H1 (cell line): ENCODE data around the gene CDC42EP5. TPM values are rescaled to one million over a fixed set of nuclear protein-coding genes. Genes with fewer than 3 reads are reported as not detected.
A peak's percentile ranks its signal among the peaks of the same experiment; 100 is the strongest.
"Not testable (repeated sequence)": the region's sequence is repeated elsewhere in the genome, so short reads cannot be mapped to it uniquely, and the experiment has no call there.

Experiments
- CTCF ChIA-PET: fragments of 300-600 bp; sonication (Branson Sonifier 250); formaldehyde crosslinking; loops from one replicate; lab custom pipeline; 2021; ENCODE audit not compliant: partially characterized antibody; lab: Charles Lee
- POLR2A ChIA-PET: fragments of 300-600 bp; sonication (Branson Sonifier 250); formaldehyde crosslinking; loops from one replicate; lab custom pipeline; 2021; ENCODE audit warnings: inconsistent platforms; ENCODE audit not compliant: partially characterized antibody; lab: Charles Lee
- DNase-seq, 2 experiments: peaks; one replicate each; pipeline versions ENCODE4 v3.0.0 to v3.0.0-alpha.2; 2010 to 2022; ENCODE audit warnings: low spot score in 2 of 2, low read depth in 1 of 2, mixed read lengths in 1 of 2
- FAIRE-seq: peaks from 2 replicates; lab custom pipeline; 2011; peaks lifted over from hg19 to GRCh38; lab: Jason Lieb, UNC
- H2AFZ ChIP-seq: 2 replicates; pipeline ENCODE4 v1.8.1; 2012; ENCODE audit warnings: low read length, inconsistent platforms
- H2AK5ac ChIP-seq: 2 replicates; pipeline ENCODE4 v1.6.1; 2013; ENCODE audit warnings: low read depth, low read length
- H2BK120ac ChIP-seq: replicated peaks from 2 replicates; pipeline ENCODE3; 2013; ENCODE audit warnings: low read depth, low read length, inconsistent platforms
- H2BK12ac ChIP-seq: 2 replicates; pipeline ENCODE4 v1.6.1; 2013; ENCODE audit warnings: low read depth, low read length
- H2BK15ac ChIP-seq: 2 replicates; pipeline ENCODE4 v1.6.1; 2013; ENCODE audit warnings: low read length
- H2BK20ac ChIP-seq: 2 replicates; pipeline ENCODE4 v1.6.1; 2013; ENCODE audit warnings: low read length
- H2BK5ac ChIP-seq: 2 replicates; pipeline ENCODE4 v1.6.1; 2013; ENCODE audit warnings: low read depth, low read length
- H3K14ac ChIP-seq: 2 replicates; pipeline ENCODE4 v1.6.1; 2013; ENCODE audit warnings: inconsistent platforms; ENCODE audit not compliant: insufficient read length
- H3K18ac ChIP-seq: 2 replicates; pipeline ENCODE4 v1.6.1; 2013; ENCODE audit warnings: low read length; ENCODE audit errors: extremely low read depth
- H3K23ac ChIP-seq: 2 replicates; pipeline ENCODE4 v1.6.1; 2013; ENCODE audit warnings: inconsistent platforms; ENCODE audit not compliant: insufficient read length
- H3K23me2 ChIP-seq: 2 replicates; pipeline ENCODE4 v1.6.1; 2013; ENCODE audit warnings: low read depth, low read length
- H3K27ac ChIP-seq: 2 replicates; pipeline ENCODE4 v1.6.1; 2011; ENCODE audit warnings: low read depth, low read length, inconsistent platforms
- H3K27me3 ChIP-seq, 4 experiments: replicated peaks in 1 of 4; 1 replicate in 1 of 4; 2 replicates in 3 of 4; pipeline versions ENCODE4 v1.6.1 to v1.8.1; 2011 to 2013; ENCODE audit warnings: low read length in 3 of 4, mild to moderate bottlenecking in 3 of 4, inconsistent platforms in 2 of 4, mixed read lengths in 2 of 4, moderate library complexity in 1 of 4; ENCODE audit not compliant: control insufficient read depth in 3 of 4, insufficient read depth in 3 of 4; ENCODE audit errors: extremely low read depth in 1 of 4
- H3K36me3 ChIP-seq, 4 experiments: 2 replicates each; pipeline versions ENCODE4 v1.6.1 to v1.8.1; 2011 to 2013; ENCODE audit warnings: mild to moderate bottlenecking in 4 of 4, low read length in 3 of 4, moderate library complexity in 2 of 4, control low read depth in 1 of 4, inconsistent platforms in 1 of 4; ENCODE audit not compliant: insufficient read depth in 4 of 4, control insufficient read depth in 2 of 4
- H3K4ac ChIP-seq: replicated peaks from 2 replicates; pipeline ENCODE3; 2013; ENCODE audit warnings: low read length, low read depth, mixed read lengths, inconsistent platforms; ENCODE audit not compliant: insufficient read length
- H3K4me1 ChIP-seq, 4 experiments: replicated peaks in 1 of 4; 1 replicate in 1 of 4; 2 replicates in 3 of 4; pipeline versions ENCODE4 v1.6.1 to v1.8.1; 2011 to 2013; ENCODE audit warnings: low read length in 3 of 4, inconsistent platforms in 2 of 4, mixed read lengths in 1 of 4; ENCODE audit not compliant: insufficient read depth in 4 of 4, control insufficient read depth in 3 of 4
- H3K4me2 ChIP-seq, 2 experiments: 2 replicates each; pipeline versions ENCODE4 v1.6.1 to v1.8.1; 2011 to 2013; ENCODE audit warnings: low read depth in 2 of 2, low read length in 2 of 2, control low read depth in 1 of 2, inconsistent platforms in 1 of 2, mild to moderate bottlenecking in 1 of 2; ENCODE audit not compliant: insufficient read depth in 1 of 2
- H3K4me3 ChIP-seq, 4 experiments: fragments of 200-600, 300-600 bp in 1 of 4; sonication (generic), shearing (Covaris generic), sonication (Bioruptor Twin) in 1 of 4; 2 replicates each; pipeline versions ENCODE4 v1.5.1 to v1.8.1; 2011 to 2016; ENCODE audit warnings: low read length in 4 of 4, low read depth in 3 of 4, control low read depth in 2 of 4, inconsistent platforms in 2 of 4, mild to moderate bottlenecking in 2 of 4, mixed read lengths in 1 of 4, moderate library complexity in 1 of 4; ENCODE audit not compliant: insufficient read depth in 2 of 4; ENCODE audit errors: extremely low read depth in 1 of 4
- H3K56ac ChIP-seq: replicated peaks from 2 replicates; pipeline ENCODE3; 2013; ENCODE audit warnings: low read depth, mild to moderate bottlenecking, mixed read lengths, low read length, inconsistent platforms; ENCODE audit not compliant: insufficient read length
- H3K79me1 ChIP-seq: 2 replicates; pipeline ENCODE4 v1.6.1; 2013; ENCODE audit warnings: low read depth, low read length, control low read depth
- H3K79me2 ChIP-seq, 2 experiments: 2 replicates each; pipeline versions ENCODE4 v1.6.1 to v1.8.1; 2012 to 2013; ENCODE audit warnings: low read length in 2 of 2, mild to moderate bottlenecking in 2 of 2, inconsistent platforms in 1 of 2; ENCODE audit not compliant: insufficient read depth in 2 of 2, control insufficient read depth in 1 of 2
- H3K9ac ChIP-seq, 4 experiments: replicated peaks in 1 of 4; 1 replicate in 1 of 4; 2 replicates in 3 of 4; pipeline versions ENCODE4 v1.6.1 to v1.8.1; 2011 to 2013; ENCODE audit warnings: low read depth in 3 of 4, low read length in 3 of 4, control low read depth in 2 of 4, mild to moderate bottlenecking in 2 of 4, moderate library complexity in 2 of 4, inconsistent platforms in 1 of 4; ENCODE audit errors: extremely low read depth in 1 of 4
- H3K9me3 ChIP-seq, 2 experiments: 2 replicates each; pipeline versions ENCODE4 v1.6.1 to v1.8.1; 2012 to 2013; ENCODE audit warnings: mild to moderate bottlenecking in 2 of 2, moderate library complexity in 2 of 2, control low read depth in 1 of 2, inconsistent platforms in 1 of 2, low read depth in 1 of 2, low read length in 1 of 2, mixed read lengths in 1 of 2; ENCODE audit not compliant: insufficient read depth in 2 of 2
- H4K20me1 ChIP-seq, 2 experiments: replicated peaks in 1 of 2; 2 replicates each; pipeline versions ENCODE3 to v1.8.1; 2011 to 2013; ENCODE audit warnings: inconsistent platforms in 2 of 2, low read length in 2 of 2, mild to moderate bottlenecking in 1 of 2; ENCODE audit not compliant: insufficient read depth in 2 of 2, control insufficient read depth in 1 of 2
- H4K5ac ChIP-seq: 2 replicates; pipeline ENCODE4 v1.6.1; 2013; ENCODE audit warnings: low read length, low read depth, mixed read lengths, inconsistent platforms; ENCODE audit not compliant: insufficient read length
- H4K8ac ChIP-seq: 2 replicates; pipeline ENCODE4 v1.8.0; 2013; ENCODE audit warnings: mild to moderate bottlenecking, moderate library complexity, low read length, inconsistent platforms; ENCODE audit not compliant: insufficient read depth; ENCODE audit errors: extremely low read depth
- H4K91ac ChIP-seq: replicated peaks from 2 replicates; pipeline ENCODE3; 2013; ENCODE audit warnings: low read length, mixed read lengths, inconsistent platforms; ENCODE audit not compliant: insufficient read length
- GABPA ChIP-seq: IDR thresholded peaks from 2 replicates; pipeline ENCODE4 v1.6.1; 2011; ENCODE audit warnings: mild to moderate bottlenecking, low read length, moderate library complexity, borderline replicate concordance; ENCODE audit not compliant: insufficient read depth
- HDAC6 ChIP-seq: IDR thresholded peaks from one replicate; pipeline ENCODE4 v1.7.1; 2012; ENCODE audit warnings: low read depth, mild to moderate bottlenecking, inconsistent platforms, low read length, moderate library complexity
- RXRA ChIP-seq: IDR thresholded peaks from 2 replicates; pipeline ENCODE4 v1.6.1; 2011; ENCODE audit warnings: low read depth, mild to moderate bottlenecking, low read length, moderate library complexity; ENCODE audit not compliant: insufficient read depth
- SIN3A ChIP-seq, 2 experiments: IDR thresholded peaks in 1 of 2; conservative IDR thresholded peaks in 1 of 2; 2 replicates each; pipeline ENCODE4 v1.6.1; 2011 to 2012; ENCODE audit warnings: low read length in 2 of 2, improper control_type of control experiment in 1 of 2, low read depth in 1 of 2, mild to moderate bottlenecking in 1 of 2
- WGBS, 2 experiments: shearing (Covaris generic) in 1 of 2; methylation state at CpG; one replicate each; pipeline versions ENCODE4 v1.1.6 to v1.1.7; 2013 to 2015; ENCODE audit warnings: low lambda C conversion rate in 2 of 2, mixed read lengths in 2 of 2, inconsistent platforms in 1 of 2, low coverage in 1 of 2, missing lambda C conversion rate in 1 of 2; ENCODE audit not compliant: insufficient replicate concordance in 2 of 2, insufficient coverage in 1 of 2, insufficient read length in 1 of 2; ENCODE audit errors: extremely low coverage in 1 of 2, missing lambda C conversion rate in 1 of 2; 5-methylcytosine and 5-hydroxymethylcytosine counted together
- polyA plus RNA-seq, 7 experiments: library from polyadenylated mRNA; depleted of rRNA in 3 of 7; stranded (reverse) in 5 of 7; unstranded in 2 of 7; fragments of >200 nt in 5 of 7; fragments of 200-250 nt in 2 of 7; gene quantifications; 1 replicate in 5 of 7; 2 replicates in 1 of 7; 4 replicates in 1 of 7; pipeline versions ENCODE4 v1.2.1 to v1.2.3, GENCODE V29; 2011 to 2013; ENCODE audit warnings: missing spikeins in 2 of 7, mixed read lengths in 2 of 7
- total RNA-seq: library from RNA; stranded (reverse); fragmentation: NEBNext Ultra II Directional; extraction: Animal tissue kit (Norgen Biotek cat#: 25700); gene quantifications from 2 replicates; pipeline ENCODE4 v1.2.1, GENCODE V29; 2021
- TF ChIP-seq, protein P1 (sequence below), 3 experiments: IDR thresholded peaks; 1 replicate in 2 of 3; 2 replicates in 1 of 3; pipeline versions ENCODE4 v1.5.1 to v1.6.1; 2011; ENCODE audit warnings: low read length in 3 of 3, mild to moderate bottlenecking in 3 of 3, inconsistent platforms in 2 of 3, low read depth in 1 of 3, moderate library complexity in 1 of 3; ENCODE audit not compliant: insufficient read depth in 1 of 3; ENCODE audit errors: control extremely low read depth in 1 of 3

The CDC42EP5 gene
- total and polyA plus RNA-seq, 2 of the 8 experiments (the other 6 are each of a cell fraction or from before 2014, with no cell fraction given), result 1.8 to 2.1 TPM

- TF ChIP-seq SIN3A (conservative IDR thresholded peaks at IDR 0.05 in 1 of 2, IDR thresholded peaks at IDR 0.05 in 1 of 2; ENCODE audit: low read depth in 1 of 2, low read length in 2 of 2), result no peak
- TF ChIP-seq, protein P1, sequence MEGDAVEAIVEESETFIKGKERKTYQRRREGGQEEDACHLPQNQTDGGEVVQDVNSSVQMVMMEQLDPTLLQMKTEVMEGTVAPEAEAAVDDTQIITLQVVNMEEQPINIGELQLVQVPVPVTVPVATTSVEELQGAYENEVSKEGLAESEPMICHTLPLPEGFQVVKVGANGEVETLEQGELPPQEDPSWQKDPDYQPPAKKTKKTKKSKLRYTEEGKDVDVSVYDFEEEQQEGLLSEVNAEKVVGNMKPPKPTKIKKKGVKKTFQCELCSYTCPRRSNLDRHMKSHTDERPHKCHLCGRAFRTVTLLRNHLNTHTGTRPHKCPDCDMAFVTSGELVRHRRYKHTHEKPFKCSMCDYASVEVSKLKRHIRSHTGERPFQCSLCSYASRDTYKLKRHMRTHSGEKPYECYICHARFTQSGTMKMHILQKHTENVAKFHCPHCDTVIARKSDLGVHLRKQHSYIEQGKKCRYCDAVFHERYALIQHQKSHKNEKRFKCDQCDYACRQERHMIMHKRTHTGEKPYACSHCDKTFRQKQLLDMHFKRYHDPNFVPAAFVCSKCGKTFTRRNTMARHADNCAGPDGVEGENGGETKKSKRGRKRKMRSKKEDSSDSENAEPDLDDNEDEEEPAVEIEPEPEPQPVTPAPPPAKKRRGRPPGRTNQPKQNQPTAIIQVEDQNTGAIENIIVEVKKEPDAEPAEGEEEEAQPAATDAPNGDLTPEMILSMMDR (IDR thresholded peaks at IDR 0.05; ENCODE audit: control extremely low read depth in 1 of 3, insufficient read depth in 1 of 3, low read depth in 1 of 3, low read length in 3 of 3), result no peak
- no peak for TF ChIP-seq HDAC6
- no peak for TF ChIP-seq RXRA
- TF ChIP-seq GABPA, result no peak
Observed at GRCh38 chr19:54515156-54515555, 42.1 kb upstream of the CDC42EP5 start (continued).

DNA sequence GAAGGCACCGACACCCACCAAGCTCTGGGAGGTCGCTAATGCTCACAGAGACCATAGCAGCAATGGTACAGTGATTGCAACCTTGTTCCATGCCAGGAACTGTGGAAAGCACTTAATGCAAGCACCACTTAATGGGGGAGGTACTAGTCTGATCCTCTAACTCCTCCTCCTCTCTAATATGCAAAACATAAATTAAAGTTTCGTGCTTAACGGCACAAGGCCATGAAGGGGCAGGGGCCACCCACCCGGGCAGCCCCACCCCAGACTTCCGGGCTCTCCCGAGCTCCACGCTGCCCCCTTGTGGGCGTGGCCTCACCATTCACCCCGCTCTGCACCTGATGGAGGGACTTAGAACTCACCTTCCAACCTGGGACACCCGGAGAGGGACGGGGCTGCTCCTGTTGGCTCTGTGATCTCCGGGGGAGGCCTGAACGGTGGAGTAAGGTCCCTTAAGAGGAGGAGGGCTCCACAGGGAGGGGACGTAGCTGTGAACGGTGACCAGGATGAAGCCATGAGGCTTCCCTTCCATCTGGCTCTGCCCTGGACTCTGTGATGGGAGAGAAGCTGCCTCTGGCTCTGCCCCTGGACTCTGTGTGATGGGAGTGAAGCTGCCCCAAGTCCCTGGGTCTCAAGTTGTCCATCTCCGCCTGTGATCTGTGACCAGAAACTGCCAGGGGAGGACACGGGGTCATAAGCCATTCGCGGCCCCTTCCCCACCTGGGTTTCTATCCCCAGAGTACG lies 36.3 kb upstream of the CDC42EP5 start:
- H3K4me1 ChIP-seq, H2BK20ac ChIP-seq, H2BK5ac ChIP-seq, CTCF ChIA-PET, H2BK12ac ChIP-seq, H4K8ac ChIP-seq, H3K36me3 ChIP-seq, H3K79me2 ChIP-seq, H3K23me2 ChIP-seq, H3K27me3 ChIP-seq, H3K4me2 ChIP-seq, H4K5ac ChIP-seq, H3K79me1 ChIP-seq, H2BK15ac ChIP-seq, H3K56ac ChIP-seq, H3K23ac ChIP-seq, H3K27ac ChIP-seq, H2AFZ ChIP-seq, H4K91ac ChIP-seq, H3K4ac ChIP-seq, H2AK5ac ChIP-seq, H4K20me1 ChIP-seq, H2BK120ac ChIP-seq, H3K14ac ChIP-seq, H3K9ac ChIP-seq, H3K4me3 ChIP-seq, DNase-seq, H3K18ac ChIP-seq, POLR2A ChIA-PET: not testable (repeated sequence)
- peaks cover 31 to 61% of the 10 kb centered on the region in 2 experiments for H3K9me3 ChIP-seq
- 81% methylated on average over 7 of the region's 21 CpGs; no CpG with 5 or more reads in 1 of the 2 experiments for WGBS, 2 experiments
- FAIRE-seq, result peak; percentile 78
